Body of pancreas (tissue), 4 donors: ENCODE measurements around the gene COL4A2.

Experiments used
- CTCF ChIP-seq, 7 experiments: fragments of 450-650 bp in 4 of 7; fragments of 200-600 bp in 3 of 7; sonication (generic) in 3 of 7; IDR thresholded peaks; one replicate each; pipeline ENCODE4 v1.5.1; 2016 to 2019; ENCODE audit warnings: antibody characterized with exemption in 7 of 7
- POLR2A ChIP-seq, 3 donors: fragments of 450-650 bp; IDR thresholded peaks; one replicate each; pipeline ENCODE4 v1.6.1; 2016; ENCODE audit warnings: antibody characterized with exemption in 3 of 3, mild to moderate bottlenecking in 2 of 3

GRCh38 chr13:110272651-110273050 lies 34.4 kb upstream of the COL4A2 start:
- TF ChIP-seq CTCF (IDR thresholded peaks at IDR 0.05) (no peak), POLR2A (IDR thresholded peaks at IDR 0.05) (no peak)
